GM23338 (cell line): ENCODE results near the gene CGB3. TPM values are rescaled to one million over a fixed set of nuclear protein-coding genes. Genes with fewer than 3 reads are reported as not detected.

Experiments used
- ATAC-seq: fragments of 200-7000 bp; cut with Tn5 transposase; 3 replicates; pipeline ENCODE4 v1.9.1; 2020
- DNase-seq: peaks from one replicate; pipeline ENCODE4 v3.0.0-alpha.2; 2015; ENCODE audit warnings: low spot score
- H2AFZ ChIP-seq: fragments of 200-600 bp; sonication (generic); 2 replicates; pipeline ENCODE4 v1.8.0; 2016; ENCODE audit warnings: antibody characterized with exemption, mild to moderate bottlenecking, moderate library complexity
- H3F3A ChIP-seq: fragments of 200-600 bp; sonication (generic); replicated peaks from 2 replicates; pipeline ENCODE4 v1.8.0; 2017; ENCODE audit warnings: antibody characterized with exemption, mixed run types, low read depth
- H3K27ac ChIP-seq: fragments of 200-600 bp; sonication (generic); 2 replicates; pipeline ENCODE4 v1.6.1; 2016; ENCODE audit warnings: low read depth
- H3K27me3 ChIP-seq: fragments of 200-600 bp; sonication (generic); 2 replicates; pipeline ENCODE4 v1.8.0; 2016; ENCODE audit warnings: mild to moderate bottlenecking, mixed run types, moderate library complexity; ENCODE audit not compliant: insufficient read depth
- H3K36me3 ChIP-seq: fragments of 200-600 bp; sonication (generic); 2 replicates; pipeline ENCODE4 v1.8.0; 2016; ENCODE audit warnings: mild to moderate bottlenecking; ENCODE audit not compliant: insufficient read depth
- H3K4me1 ChIP-seq: fragments of 200-600 bp; sonication (generic); 2 replicates; pipeline ENCODE4 v1.8.0; 2016; ENCODE audit warnings: mild to moderate bottlenecking, moderate library complexity; ENCODE audit not compliant: insufficient read depth
- H3K4me2 ChIP-seq: fragments of 200-600 bp; sonication (generic); 2 replicates; pipeline ENCODE4 v1.7.1; 2017; ENCODE audit warnings: mixed run types
- H3K4me3 ChIP-seq: fragments of 200-600 bp; sonication (generic); 2 replicates; pipeline ENCODE4 v1.6.1; 2016; ENCODE audit warnings: mixed run types
- H3K79me2 ChIP-seq: fragments of 200-600 bp; sonication (generic); replicated peaks from 2 replicates; pipeline ENCODE4 v1.8.0; 2017; ENCODE audit warnings: mild to moderate bottlenecking; ENCODE audit not compliant: insufficient read depth
- H3K9me2 ChIP-seq: fragments of 200-600 bp; sonication (generic); 2 replicates; pipeline ENCODE4 v1.8.0; 2017; ENCODE audit not compliant: insufficient read depth
- H4K20me1 ChIP-seq: fragments of 200-600 bp; sonication (generic); replicated peaks from 2 replicates; pipeline ENCODE4 v1.8.0; 2017; ENCODE audit warnings: mild to moderate bottlenecking; ENCODE audit not compliant: insufficient read depth
- H3K27ac Mint-ChIP-seq: 2 replicates; pipeline ENCODE4 v1.8.0; 2020; ENCODE audit warnings: inconsistent platforms, mild to moderate bottlenecking, moderate library complexity, mixed read lengths
- H3K27me3 Mint-ChIP-seq: 3 replicates; pipeline ENCODE4 v1.8.0; 2022; ENCODE audit warnings: low read depth, mild to moderate bottlenecking, moderate library complexity, mixed read lengths, inconsistent platforms; ENCODE audit not compliant: insufficient read depth, poor library complexity
- H3K36me3 Mint-ChIP-seq: 3 replicates; pipeline ENCODE4 v1.8.0; 2021; ENCODE audit warnings: low read depth, mild to moderate bottlenecking, inconsistent platforms, moderate library complexity, mixed read lengths
- H3K4me1 Mint-ChIP-seq: 3 replicates; pipeline ENCODE4 v1.8.0; 2020; ENCODE audit warnings: mild to moderate bottlenecking, inconsistent platforms, mixed read lengths
- H3K4me3 Mint-ChIP-seq: 3 replicates; pipeline ENCODE4 v1.8.0; 2021; ENCODE audit warnings: moderate library complexity, mild to moderate bottlenecking, inconsistent platforms, mixed read lengths
- H3K9me3 Mint-ChIP-seq: 3 replicates; pipeline ENCODE4 v1.8.0; 2020; ENCODE audit warnings: moderate library complexity, mild to moderate bottlenecking, inconsistent platforms, mixed read lengths
- CREB1 ChIP-seq: fragments of 250-450 bp; sonication (Bioruptor Pico); IDR thresholded peaks from 2 replicates; pipeline ENCODE4 v1.5.0; 2020; ENCODE audit warnings: low read depth, mild to moderate bottlenecking, moderate library complexity
- CTCF ChIP-seq, 2 experiments: fragments of 200-600 bp in 1 of 2; sonication (generic) in 1 of 2; conservative IDR thresholded peaks; 2 replicates each; pipeline versions ENCODE4 v1.5.1 to v1.6.1; 2016 to 2017; ENCODE audit warnings: antibody characterized with exemption in 2 of 2, low read depth in 2 of 2, mild to moderate bottlenecking in 2 of 2, moderate library complexity in 1 of 2
- ETS1 ChIP-seq: IDR thresholded peaks from 2 replicates; pipeline ENCODE4 v1.6.1; 2016; ENCODE audit warnings: antibody characterized with exemption
- EZH2 ChIP-seq: fragments of 200-600 bp; sonication (generic); IDR thresholded peaks from one replicate; pipeline ENCODE4 v1.8.0; 2017; ENCODE audit warnings: antibody characterized with exemption, mild to moderate bottlenecking, low read depth; ENCODE audit not compliant: unreplicated experiment
- EZH2phosphoT487 ChIP-seq: fragments of 200-600 bp; sonication (generic); IDR thresholded peaks from one replicate; pipeline ENCODE4 v1.8.1; 2018; ENCODE audit warnings: antibody characterized with exemption; ENCODE audit not compliant: unreplicated experiment
- JUNB ChIP-seq: IDR thresholded peaks from one replicate; pipeline ENCODE4 v1.6.1; 2016; ENCODE audit warnings: antibody characterized with exemption; ENCODE audit not compliant: unreplicated experiment
- NANOG ChIP-seq: IDR thresholded peaks from 2 replicates; pipeline ENCODE4 v1.6.1; 2016; ENCODE audit warnings: antibody characterized with exemption, borderline replicate concordance
- POLR2AphosphoS5 ChIP-seq: IDR thresholded peaks from 2 replicates; pipeline ENCODE4 v1.6.1; 2016; ENCODE audit warnings: antibody characterized with exemption, low read depth
- REST ChIP-seq: IDR thresholded peaks from one replicate; pipeline ENCODE4 v1.6.1; 2018; ENCODE audit warnings: antibody characterized with exemption; ENCODE audit not compliant: unreplicated experiment
- STAT1 ChIP-seq: IDR thresholded peaks from one replicate; pipeline ENCODE4 v1.6.1; 2016; ENCODE audit warnings: antibody characterized with exemption; ENCODE audit not compliant: unreplicated experiment
- ZNF114 ChIP-seq: fragments of 250-450 bp; sonication (Bioruptor Pico); IDR thresholded peaks from 2 replicates; pipeline ENCODE4 v1.5.0; 2020; ENCODE audit warnings: mild to moderate bottlenecking, moderate library complexity
- ZNF331 ChIP-seq: fragments of 250-450 bp; sonication (Bioruptor Pico); IDR thresholded peaks from 2 replicates; pipeline ENCODE4 v1.5.0; 2020; ENCODE audit warnings: low read depth, mild to moderate bottlenecking, moderate library complexity
- ZNF462 ChIP-seq: fragments of 250-450 bp; sonication (Bioruptor Pico); IDR thresholded peaks from 2 replicates; pipeline ENCODE4 v1.5.0; 2020; ENCODE audit warnings: mild to moderate bottlenecking, moderate library complexity
- polyA plus RNA-seq: library from polyadenylated mRNA; unstranded; fragments of >200 nt; fragmentation: Nextera tagmentation; extraction: Ambion mirVana; gene quantifications from 2 replicates; pipeline ENCODE4 v1.2.1, GENCODE V29; 2016
- total RNA-seq: library from RNA; depleted of rRNA; stranded (reverse); fragments of >200 nt; shearing (Covaris generic); gene quantifications from 2 replicates; pipeline ENCODE4 v1.2.3, GENCODE V29; 2014

CGB3 gene
- total and polyA plus RNA-seq, 2 experiments from 2014 or later, result not detected

GRCh38 chr19:48991873-48992580 is 32.1 kb downstream of the CGB3 start:
- Histone ChIP-seq H3K9me2 (no peaks in the 10 kb centered on the region), H3K4me1 (peaks cover 13% of the 10 kb centered on the region; the same call in 1 of the 2 replicates), H2AFZ (no peak overlapping the region), H3F3A (0 out of 2 replicates have a peak, but pooled peaks cover 3% of the 10 kb centered on the region), H3K4me2 (peak overlapping the region; percentile 98), H3K36me3 (peaks cover 6% of the 10 kb centered on the region), H3K27me3 (no peaks in the 10 kb centered on the region), H3K4me3 (peak overlapping the region; percentile 100), H4K20me1 (peaks cover 6% of the 10 kb centered on the region), H3K27ac (no peak overlapping the region), H3K79me2 (peaks cover 48% of the 10 kb centered on the region)
- Mint-ChIP-seq H3K27ac (peak overlapping the region; percentile 97), H3K9me3 (no peaks in the 10 kb centered on the region), H3K36me3 (peaks cover 34% of the 10 kb centered on the region), H3K27me3 (peaks cover 14% of the 10 kb centered on the region), H3K4me1 (peaks cover 24% of the 10 kb centered on the region), H3K4me3 (peak overlapping the region; percentile 96)
- TF ChIP-seq REST (no peak), STAT1 (no peak), EZH2phosphoT487 (no peak), CTCF (conservative IDR thresholded peaks at IDR 0.05; ENCODE audit: low read depth in 2 of 2) (no peak), JUNB (no peak), EZH2 (no peak), ETS1 (no peak), NANOG (no peak), CREB1 (CRISPR knock-in tag) (no peak), ZNF331 (CRISPR knock-in tag) (no peak), ZNF462 (CRISPR knock-in tag) (no peak), POLR2AphosphoS5 (no peak), ZNF114 (CRISPR knock-in tag) (no peak)
- DNase-seq (peak; percentile 64), ATAC-seq (peak; percentile 34)
